Gastroesophageal sphincter (tissue), 3 donors: ENCODE results near the gene ZNF445.

Source experiments
- CTCF ChIP-seq, 4 experiments: fragments of 200-600 bp in 2 of 4; fragments of 450-650 bp in 2 of 4; sonication (generic) in 1 of 4; IDR thresholded peaks; one replicate each; pipeline ENCODE4 v1.5.1; 2017 to 2019; ENCODE audit warnings: antibody characterized with exemption in 4 of 4, mild to moderate bottlenecking in 2 of 4, moderate library complexity in 2 of 4
- EP300 ChIP-seq: sonication (generic); formaldehyde crosslinking; IDR thresholded peaks from one replicate; pipeline ENCODE4 v1.6.1; 2017; ENCODE audit warnings: antibody characterized with exemption, mild to moderate bottlenecking
- POLR2A ChIP-seq, 2 donors: fragments of 450-650 bp; IDR thresholded peaks; one replicate each; pipeline ENCODE4 v1.6.1; 2017; ENCODE audit warnings: antibody characterized with exemption in 2 of 2, mild to moderate bottlenecking in 2 of 2, moderate library complexity in 1 of 2
- POLR2AphosphoS5 ChIP-seq: sonication (generic); formaldehyde crosslinking; IDR thresholded peaks from one replicate; pipeline ENCODE4 v1.6.1; 2017; ENCODE audit warnings: antibody characterized with exemption

- TF ChIP-seq POLR2A (IDR thresholded peaks at IDR 0.05) (no peak), POLR2AphosphoS5 (no peak), CTCF (IDR thresholded peaks at IDR 0.05) (no peak), EP300 (no peak)
Observed at GRCh38 chr3:44442596-44443309, 34.7 kb downstream of the ZNF445 start.
